ENCODE data around the gene THAP3.

GRCh38 chr1:6612641-6613360 lies 11.9 kb upstream of the THAP3 start:
- TF ChIP-seq CTCF (IDR thresholded peaks at IDR 0.05; ENCODE audit: borderline replicate concordance, extremely low read depth, low read length, poor library complexity, severe bottlenecking) = no peak
- no peak for TF ChIP-seq EZH2 (IDR thresholded peaks at IDR 0.05; ENCODE audit: borderline replicate concordance, low read depth, low read length, severe bottlenecking)

Measured in DND-41 (cell line).